HepG2 (cell line): ENCODE data around the gene AIFM1. TPM values are rescaled to one million over a fixed set of nuclear protein-coding genes. Genes with fewer than 3 reads are reported as not detected.
A peak's percentile ranks its signal among the peaks of the same experiment; 100 is the strongest.

Experiments used
- ELF1 ChIP-seq: sonication (generic); formaldehyde crosslinking; IDR thresholded peaks from 2 replicates; pipeline ENCODE4 v1.4.0; 2020; ENCODE audit warnings: missing genetic modification reagents
- KMT2A ChIP-seq: sonication (generic); formaldehyde crosslinking; IDR thresholded peaks from 2 replicates; pipeline ENCODE4 v1.4.0; 2020; ENCODE audit warnings: missing genetic modification reagents
- MAF1 ChIP-seq: sonication (generic); formaldehyde crosslinking; IDR thresholded peaks from 2 replicates; pipeline ENCODE4 v1.5.0; 2020; ENCODE audit warnings: missing genetic modification reagents, borderline replicate concordance
- MIER3 ChIP-seq: IDR thresholded peaks from 2 replicates; pipeline ENCODE4 v1.6.1; 2016; ENCODE audit warnings: missing compliant biosample characterization, borderline replicate concordance
- MXI1 ChIP-seq: IDR thresholded peaks from 3 replicates; pipeline ENCODE4 v1.6.1; 2012; ENCODE audit warnings: low read depth, low read length, inconsistent platforms, borderline replicate concordance
- NONO ChIP-seq, 2 experiments: fragments of 450-650 bp in 1 of 2; sonication (generic) in 1 of 2; formaldehyde crosslinking in 1 of 2; IDR thresholded peaks in 1 of 2; conservative IDR thresholded peaks in 1 of 2; 2 replicates each; pipeline versions ENCODE4 v1.6.1 to v1.8.0; 2017 to 2022; ENCODE audit warnings: mild to moderate bottlenecking in 1 of 2, missing genetic modification reagents in 1 of 2, moderate library complexity in 1 of 2
- NR1H2 ChIP-seq: sonication (generic); formaldehyde crosslinking; IDR thresholded peaks from 2 replicates; pipeline ENCODE4 v1.8.1; 2022; ENCODE audit warnings: low read depth, missing genetic modification reagents, borderline replicate concordance
- PHF8 ChIP-seq: sonication (generic); formaldehyde crosslinking; IDR thresholded peaks from 2 replicates; pipeline ENCODE4 v1.5.0; 2020; ENCODE audit warnings: missing genetic modification reagents
- RBFOX2 ChIP-seq: fragments of 200-400 bp; formaldehyde crosslinking; IDR thresholded peaks from 2 replicates; pipeline ENCODE4 v1.6.1; 2017; ENCODE audit warnings: low read depth, mild to moderate bottlenecking, low read length
- SATB2 ChIP-seq: sonication (generic); formaldehyde crosslinking; IDR thresholded peaks from 2 replicates; pipeline ENCODE4 v1.5.0; 2020; ENCODE audit warnings: missing genetic modification reagents
- U2AF2 ChIP-seq: fragments of 200-400 bp; formaldehyde crosslinking; IDR thresholded peaks from 2 replicates; pipeline ENCODE4 v1.6.1; 2017; ENCODE audit warnings: low read depth, mild to moderate bottlenecking, low read length
- ZHX2 ChIP-seq, 2 experiments: sonication (generic) in 1 of 2; formaldehyde crosslinking in 1 of 2; IDR thresholded peaks; 2 replicates each; pipeline versions ENCODE4 v1.6.1 to v1.9.0; 2014 to 2022; ENCODE audit warnings: antibody characterized with exemption in 1 of 2, borderline replicate concordance in 1 of 2, inconsistent platforms in 1 of 2, low read depth in 1 of 2, missing genetic modification reagents in 1 of 2
- ZMYM3 ChIP-seq: sonication (generic); formaldehyde crosslinking; IDR thresholded peaks from 2 replicates; pipeline ENCODE4 v1.5.1; 2020; ENCODE audit warnings: mild to moderate bottlenecking, missing genetic modification reagents
- ZNF17 ChIP-seq: sonication (generic); formaldehyde crosslinking; IDR thresholded peaks from 2 replicates; pipeline ENCODE4 v1.5.0; 2020; ENCODE audit warnings: mild to moderate bottlenecking, missing genetic modification reagents
- ZNF180 ChIP-seq: sonication (generic); formaldehyde crosslinking; IDR thresholded peaks from 2 replicates; pipeline ENCODE4 v1.4.0; 2020; ENCODE audit warnings: low read depth, missing genetic modification reagents, borderline replicate concordance
- ZNF281 ChIP-seq: sonication (generic); formaldehyde crosslinking; IDR thresholded peaks from 2 replicates; pipeline ENCODE4 v1.4.0; 2020; ENCODE audit warnings: missing genetic modification reagents, borderline replicate concordance
- ZNF414 ChIP-seq: sonication (generic); formaldehyde crosslinking; IDR thresholded peaks from 2 replicates; pipeline ENCODE4 v1.5.0; 2020; ENCODE audit warnings: missing genetic modification reagents
- ZNF503 ChIP-seq: sonication (generic); formaldehyde crosslinking; IDR thresholded peaks from 2 replicates; pipeline ENCODE4 v1.4.0; 2020; ENCODE audit warnings: missing genetic modification reagents
- ZNF746 ChIP-seq: sonication (generic); formaldehyde crosslinking; IDR thresholded peaks from 2 replicates; pipeline ENCODE4 v1.8.0; 2022; ENCODE audit warnings: mild to moderate bottlenecking, missing genetic modification reagents
- polyA plus RNA-seq, 8 experiments: library from polyadenylated mRNA; depleted of rRNA in 3 of 8; stranded (reverse) in 7 of 8; unstranded in 1 of 8; fragments of >200 nt; fragmentation: Illumina TruSeq in 4 of 8; extraction: Trizol in 4 of 8; gene quantifications; 2 replicates each; pipeline versions ENCODE4 v1.2.1 to v1.2.3, GENCODE V29; 2011 to 2016; ENCODE audit warnings: low read depth in 4 of 8, missing spikeins in 1 of 8, mixed read lengths in 1 of 8; ENCODE audit not compliant: insufficient read depth in 1 of 8
- total RNA-seq, 5 experiments: library from RNA; depleted of rRNA; stranded (reverse); fragments of >200 nt; fragmentation: Illumina TruSeq; extraction: Trizol; gene quantifications; 2 replicates each; pipeline ENCODE4 v1.2.3, GENCODE V29; 2016; ENCODE audit warnings: low read depth in 1 of 5

The AIFM1 gene
- total and polyA plus RNA-seq, 2 of the 13 experiments (the other 11 are each of a cell fraction or from before 2014, with no cell fraction given), result 42.8 to 46.9 TPM

- no peak for TF ChIP-seq ZNF414 (CRISPR knock-in tag)
- peak; percentile 55 for TF ChIP-seq ELF1 (CRISPR knock-in tag)
- peak; percentile 56; the same call in 1 of the 2 replicates for TF ChIP-seq PHF8 (CRISPR knock-in tag)
- no peak for TF ChIP-seq U2AF2
- TF ChIP-seq MIER3 (CRISPR knock-in tag), result no peak
- no peak for TF ChIP-seq SATB2 (CRISPR knock-in tag)
- TF ChIP-seq ZNF746 (CRISPR knock-in tag), result no peak
- no peak for TF ChIP-seq MAF1 (CRISPR knock-in tag)
- no peak for TF ChIP-seq MXI1
- TF ChIP-seq ZNF17, result no peak
- TF ChIP-seq RBFOX2, result no peak
- TF ChIP-seq ZHX2 (IDR thresholded peaks at IDR 0.05; ENCODE audit: low read depth), result no peak
- TF ChIP-seq ZHX2 (CRISPR knock-in tag; IDR thresholded peaks at IDR 0.05; ENCODE audit: borderline replicate concordance), result no peak
- TF ChIP-seq ZNF281 (CRISPR knock-in tag), result no peak
- no peak for TF ChIP-seq KMT2A (CRISPR knock-in tag)
- TF ChIP-seq NR1H2 (CRISPR knock-in tag), result no peak
- TF ChIP-seq ZNF180 (CRISPR knock-in tag), result no peak
- no peak for TF ChIP-seq ZNF503 (CRISPR knock-in tag)
- TF ChIP-seq NONO (IDR thresholded peaks at IDR 0.05), result no peak
- 0 out of 2 replicates have a peak, but pooled peaks have one; percentile 28 for TF ChIP-seq NONO (CRISPR knock-in tag; conservative IDR thresholded peaks at IDR 0.05)
- no peak for TF ChIP-seq ZMYM3
Measured at GRCh38 chrX:130091980-130092522, 73.6 kb downstream of the AIFM1 start (continued).
